ENCODE data around the gene OSBPL2.

The OSBPL2 gene

DNA sequence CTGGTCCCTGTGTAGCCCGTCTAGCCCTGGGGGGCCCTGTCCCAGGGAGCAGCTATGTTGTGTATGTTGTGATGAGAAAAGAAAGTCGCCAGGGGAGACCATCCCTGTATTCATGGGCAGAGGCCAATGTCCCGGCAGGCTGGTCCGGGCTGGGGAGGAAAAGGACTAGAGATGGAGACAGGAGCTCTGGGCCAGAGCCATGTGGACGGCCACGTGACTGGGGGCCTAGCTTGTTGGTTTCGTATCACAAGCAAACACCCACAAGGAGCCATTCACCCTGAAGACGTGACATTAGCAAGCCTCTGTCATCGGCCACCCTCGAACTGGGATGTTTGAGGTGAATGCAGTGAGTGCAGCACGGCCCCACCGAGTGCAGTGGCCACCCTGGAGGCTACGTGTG, 15.3 kb upstream of the OSBPL2 start:
- no peak for DNase-seq

DNA sequence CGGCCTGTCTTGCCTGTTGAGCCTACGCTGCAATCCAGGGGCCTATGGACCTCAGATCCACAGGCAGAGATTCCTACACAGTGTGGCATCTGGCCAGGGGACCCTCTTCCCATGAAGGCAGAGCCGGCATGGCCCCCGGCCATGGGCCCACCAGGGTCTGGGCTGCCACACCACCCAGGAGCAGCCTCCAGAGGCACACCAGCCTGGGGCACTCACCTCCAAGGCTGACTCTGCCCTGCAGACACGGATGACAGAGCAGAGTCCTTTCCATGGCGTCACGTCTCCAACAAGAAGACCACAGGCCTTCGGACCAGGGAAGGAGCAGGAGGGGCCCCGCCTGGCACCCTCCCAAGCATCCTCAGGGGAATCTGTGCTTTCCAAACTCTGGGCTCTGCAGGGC, 14.8 kb upstream of the OSBPL2 start:
- no peak for DNase-seq

DNA sequence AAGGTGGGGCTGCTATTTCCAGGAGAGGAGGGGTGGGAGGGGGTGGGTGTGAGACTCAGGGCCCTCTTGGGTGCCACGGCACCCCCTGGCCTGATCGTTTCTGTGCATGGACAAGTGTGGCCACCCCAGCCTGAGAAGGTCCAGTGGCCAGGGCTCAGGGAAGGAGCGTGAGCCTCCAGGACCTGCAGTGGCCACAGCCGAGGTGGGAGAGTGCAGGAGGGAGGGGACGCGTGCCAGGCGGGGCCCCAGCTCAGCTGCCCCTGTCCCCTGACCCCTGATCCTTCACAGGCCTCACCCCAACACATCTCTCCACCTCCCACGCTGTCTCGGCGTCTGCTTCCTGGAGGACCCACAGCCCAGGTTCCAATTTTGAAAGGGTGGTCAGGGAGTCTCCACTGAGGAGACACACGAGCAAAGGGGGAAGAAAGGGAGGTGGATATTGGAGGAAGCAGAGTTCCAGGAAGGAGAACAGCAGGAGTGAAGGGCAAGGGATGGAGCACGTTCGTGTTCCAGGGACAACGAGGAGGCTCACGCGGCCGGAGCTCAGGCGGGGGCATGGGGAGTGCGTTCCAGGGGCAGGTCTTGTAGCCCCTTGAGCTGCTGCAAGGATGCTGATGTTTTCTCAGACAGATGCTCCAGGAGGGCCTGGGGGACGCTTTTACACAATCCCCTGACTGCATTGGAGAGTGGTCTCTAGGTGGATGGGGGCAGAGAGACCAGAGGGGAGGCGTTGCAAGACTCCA, 14.0 kb upstream of the OSBPL2 start:
- no peak for DNase-seq

DNA sequence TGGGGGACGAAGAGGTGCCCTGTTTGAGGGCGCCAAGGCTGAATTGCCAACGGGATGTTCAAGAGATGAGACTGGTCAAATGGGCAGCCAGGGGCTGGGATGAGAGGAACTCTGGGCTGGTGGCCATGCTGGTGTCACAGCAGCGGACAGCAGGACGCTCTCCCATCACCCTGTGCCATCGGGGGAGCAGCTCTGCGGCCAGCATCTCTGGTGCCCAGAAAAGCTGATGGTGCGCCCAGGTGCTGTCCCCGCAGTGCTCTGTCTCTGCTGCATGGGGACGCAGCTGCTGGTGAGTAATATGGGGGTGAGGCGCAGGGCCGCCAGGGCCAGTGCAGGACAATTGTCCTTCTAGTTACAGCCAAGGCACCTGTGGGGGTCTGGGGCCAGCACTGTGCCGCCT, 13.3 kb upstream of the OSBPL2 start:
- no peak for DNase-seq

DNA sequence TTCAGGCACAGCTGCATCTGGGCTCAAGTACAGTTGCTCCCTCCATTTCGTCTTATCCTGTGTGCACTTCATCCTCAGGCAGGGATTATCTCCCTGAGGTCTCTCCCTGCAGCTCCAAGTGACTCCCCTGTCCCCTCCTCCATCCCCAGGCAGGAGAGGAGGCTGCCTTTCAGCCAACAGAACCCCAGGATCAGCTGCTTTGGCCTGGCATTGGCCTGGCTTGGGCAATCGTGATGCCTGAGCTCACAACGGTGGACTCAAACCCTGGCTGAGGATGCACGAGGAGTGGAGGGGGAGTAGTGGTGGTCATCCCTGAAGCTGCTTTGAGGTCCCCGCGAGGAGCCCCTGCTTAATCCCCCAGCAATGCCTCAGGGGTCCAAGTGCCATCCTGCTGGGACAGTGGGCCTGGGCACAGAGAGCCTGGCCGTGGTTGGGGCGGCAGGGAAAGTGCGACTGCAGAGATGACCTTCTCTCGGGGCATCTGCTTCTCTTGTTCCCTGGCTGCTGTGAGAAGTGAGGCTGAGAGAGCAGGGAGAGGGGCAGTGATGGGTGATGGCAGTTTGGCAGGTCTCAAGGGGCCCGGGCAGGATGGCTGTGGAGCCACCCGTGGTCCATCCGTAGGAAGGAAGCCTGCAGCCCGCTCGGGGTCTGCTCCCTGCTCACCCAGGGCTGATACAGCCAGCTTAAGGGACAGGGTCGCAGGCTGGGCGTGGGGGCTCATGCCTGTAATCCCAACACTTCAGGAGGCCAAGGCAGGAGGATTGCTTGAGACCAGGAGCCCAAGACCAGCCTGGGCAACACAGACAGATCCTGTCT, 12.3 kb upstream of the OSBPL2 start:
- DNase-seq: no peak

DNA sequence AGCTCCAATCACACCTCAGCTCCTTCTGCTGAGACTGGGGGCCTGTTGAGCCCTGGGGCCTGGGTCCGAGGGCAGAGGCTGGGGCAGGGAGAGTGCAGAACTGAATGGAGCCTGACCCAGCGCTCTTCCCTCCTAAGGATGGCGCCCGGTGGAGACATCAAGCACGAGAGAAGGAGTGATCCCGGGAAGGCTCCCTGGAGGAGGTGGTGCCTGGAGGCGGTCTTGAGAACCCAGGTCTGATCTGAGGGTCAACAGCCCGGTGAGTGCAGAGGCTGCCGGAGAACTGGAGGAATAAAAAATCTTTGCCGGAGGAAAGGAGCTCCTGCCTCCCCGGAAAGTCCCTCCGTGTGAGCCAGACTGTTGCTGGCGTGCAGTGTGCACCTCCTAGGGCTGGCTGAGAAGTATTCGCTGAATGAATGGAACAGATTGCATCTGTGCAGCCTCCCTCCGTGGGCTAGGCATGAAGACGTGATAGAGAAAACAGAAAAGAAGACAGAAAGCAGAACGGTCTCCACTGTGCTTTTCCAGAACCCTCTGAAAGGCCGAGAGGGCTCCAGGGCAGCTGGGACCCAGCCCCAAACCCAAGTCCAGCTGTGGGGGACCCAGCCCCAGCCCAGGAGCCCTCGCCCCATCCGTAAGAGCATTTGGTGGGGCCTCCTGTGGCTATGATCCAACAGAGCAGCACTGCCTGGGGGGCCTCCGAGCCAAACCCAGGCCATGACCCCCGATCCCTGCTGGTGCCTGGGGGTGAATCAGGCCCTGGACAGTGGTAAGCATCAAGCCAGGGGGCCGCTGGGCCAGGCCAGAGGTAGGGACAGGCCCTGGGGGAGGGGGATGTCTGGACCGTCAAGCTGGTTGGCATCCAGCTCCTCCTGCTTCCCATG, 11.4 kb upstream of the OSBPL2 start:
- DNase-seq: no peak

DNA sequence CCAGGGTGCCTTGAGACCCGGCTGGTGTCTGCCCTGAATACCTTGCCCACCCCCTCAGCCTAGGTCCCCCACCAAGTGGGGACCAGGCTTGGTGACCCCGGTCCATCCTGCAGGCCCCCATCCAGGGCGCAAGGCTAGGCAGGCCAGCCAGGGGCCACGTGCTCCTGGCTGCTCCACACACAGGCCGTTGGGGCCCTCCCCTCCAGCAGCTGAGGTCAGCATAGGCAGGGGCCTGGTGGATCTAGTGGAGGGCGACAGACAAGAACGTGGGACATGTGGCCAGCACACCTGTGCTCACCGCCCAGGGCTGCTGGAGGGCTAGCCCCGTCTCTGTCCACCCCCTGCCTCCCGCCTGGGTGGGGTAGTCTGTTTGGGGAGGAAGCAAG, 10.7 kb upstream of the OSBPL2 start:
- no peak for DNase-seq

DNA sequence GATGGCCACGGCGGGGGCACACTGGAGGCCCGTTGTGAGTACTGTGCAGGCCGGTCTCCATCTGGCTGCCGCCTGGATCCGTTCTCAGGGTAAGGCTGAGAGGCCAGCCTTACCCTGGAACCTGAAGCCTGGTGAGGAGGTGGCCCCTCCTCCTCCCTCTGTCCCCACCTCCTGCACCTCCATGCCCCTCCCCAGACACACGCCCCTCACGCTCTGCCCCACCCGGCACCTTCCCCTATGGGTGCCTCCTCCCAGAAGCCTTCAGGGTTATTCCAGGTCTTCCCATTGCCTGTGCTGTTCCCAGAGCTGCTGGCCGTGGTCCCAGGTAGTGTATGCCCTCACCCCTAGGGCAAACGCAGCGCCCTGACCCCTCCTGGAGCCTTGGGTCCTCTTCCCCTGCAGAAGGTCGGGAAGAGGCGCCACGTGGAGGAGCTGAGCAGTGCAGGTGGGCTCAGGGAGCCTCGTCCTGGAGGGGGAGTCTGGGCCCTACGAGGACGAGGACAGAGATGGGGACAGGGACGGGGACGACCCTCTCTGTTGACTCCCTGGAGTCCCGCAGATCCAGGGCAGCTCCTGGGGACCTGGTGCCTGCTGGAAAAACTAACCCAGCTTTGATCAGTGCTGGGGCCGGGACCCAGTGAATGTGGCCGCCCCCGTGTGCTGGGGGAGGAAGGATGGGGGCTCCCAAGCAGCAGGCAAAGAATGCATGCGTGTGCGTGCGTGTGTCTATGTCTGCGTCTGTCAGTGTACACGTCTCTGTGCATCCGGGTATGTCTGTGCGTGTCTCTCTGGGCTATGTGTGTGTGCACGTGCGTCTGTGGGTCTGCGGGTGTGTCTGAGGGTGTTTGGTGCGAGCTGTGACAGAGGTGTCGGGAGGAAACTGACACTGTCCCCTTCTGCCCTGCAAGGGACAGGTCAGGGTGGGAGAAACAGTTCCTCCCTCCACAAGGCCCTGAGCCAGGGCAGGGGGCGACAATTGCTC, 10.1 kb upstream of the OSBPL2 start:
- no peak for DNase-seq

DNA sequence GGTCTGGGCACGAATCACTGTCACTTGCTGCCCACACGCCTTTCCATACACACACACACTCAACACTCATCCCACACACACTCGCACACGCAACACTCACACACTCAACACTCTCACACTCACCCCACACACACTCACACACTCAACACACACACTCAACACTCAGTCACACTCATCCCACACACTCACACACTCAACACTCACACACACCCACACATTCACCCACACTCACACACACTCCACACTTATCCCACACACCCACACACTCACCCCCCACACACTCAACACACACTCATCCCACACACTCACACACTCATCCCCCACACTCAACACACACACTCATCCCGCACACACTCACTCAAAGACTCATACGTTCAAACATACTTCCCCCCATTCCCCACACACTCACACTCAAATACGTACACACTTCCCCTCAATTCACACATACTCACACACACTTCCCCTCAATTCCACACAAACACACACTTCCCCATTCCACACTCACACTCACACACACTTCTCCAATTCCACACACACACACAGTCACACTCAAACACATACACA, 9.3 kb upstream of the OSBPL2 start:
- no peak for DNase-seq

DNA sequence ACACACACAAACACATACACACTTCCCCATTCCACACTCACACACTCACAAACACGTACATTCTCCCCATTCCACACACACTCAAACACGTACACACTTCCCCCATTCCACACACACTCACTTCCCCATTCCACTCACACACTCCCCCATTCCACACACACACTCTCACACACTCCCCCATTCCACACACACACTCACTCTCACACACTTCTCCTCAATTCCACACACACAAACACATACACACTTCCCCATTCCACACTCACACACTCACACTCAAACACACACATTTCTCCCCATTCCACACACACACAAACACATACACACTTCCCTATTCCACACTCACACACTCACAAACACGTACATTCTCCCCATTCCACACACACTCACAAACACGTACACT, 8.7 kb upstream of the OSBPL2 start:
- DNase-seq: no peak

DNA sequence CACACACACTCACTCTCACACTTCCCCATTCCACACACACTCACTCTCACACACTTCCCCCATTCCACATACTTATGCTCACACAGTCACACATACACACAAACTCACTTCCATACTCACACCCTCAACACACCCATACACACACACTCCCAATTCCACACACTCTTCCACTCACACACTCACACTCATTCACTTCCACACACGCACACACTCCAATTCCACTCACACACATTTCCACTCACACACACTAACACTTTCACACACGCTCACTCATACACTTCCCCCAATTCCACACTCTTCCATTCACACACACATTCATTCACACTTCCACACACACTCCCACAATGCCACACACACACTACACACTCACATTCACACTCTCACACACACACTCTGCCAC, 8.0 kb upstream of the OSBPL2 start:
- no peak for DNase-seq

DNA sequence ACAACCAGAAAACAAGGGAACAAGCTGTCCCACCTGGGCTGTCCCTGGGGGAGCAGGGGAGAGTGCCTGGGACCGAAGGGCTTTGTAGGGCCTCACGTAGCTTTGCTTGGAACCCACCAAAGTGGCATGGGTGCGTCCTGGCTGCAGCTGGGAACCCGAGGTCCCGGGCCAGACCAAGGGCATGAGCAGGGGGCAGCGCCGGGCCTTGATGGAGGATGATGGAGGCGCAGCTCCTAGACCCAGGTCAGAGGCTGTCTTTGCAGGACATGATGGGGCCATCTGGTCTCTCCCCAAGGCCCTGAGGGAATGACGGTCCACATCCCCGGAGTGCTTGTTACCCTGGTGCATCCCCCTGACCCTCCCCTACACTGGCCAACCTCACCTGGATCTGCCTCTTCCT, 7.6 kb upstream of the OSBPL2 start:
- no peak for DNase-seq

DNA sequence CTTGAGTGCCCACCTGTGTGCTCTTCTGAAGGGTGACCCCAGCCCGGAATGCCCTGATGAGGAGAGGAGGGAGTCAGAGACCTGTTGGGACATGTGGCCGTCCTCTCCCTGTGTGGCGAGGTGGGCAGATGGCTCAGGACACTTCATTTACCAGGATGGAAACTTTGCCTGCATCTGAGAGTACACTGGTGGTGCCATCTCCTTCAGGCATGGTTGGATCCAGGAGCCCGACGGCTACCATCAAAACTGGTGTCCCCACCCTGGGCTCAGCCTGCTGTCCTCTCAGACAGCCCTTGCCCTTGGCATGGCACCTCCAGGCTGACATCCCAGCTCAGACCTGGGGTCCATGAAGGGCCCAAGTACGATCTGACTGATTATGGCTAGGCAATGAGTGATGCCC, 7.0 kb upstream of the OSBPL2 start:
- no peak for DNase-seq

DNA sequence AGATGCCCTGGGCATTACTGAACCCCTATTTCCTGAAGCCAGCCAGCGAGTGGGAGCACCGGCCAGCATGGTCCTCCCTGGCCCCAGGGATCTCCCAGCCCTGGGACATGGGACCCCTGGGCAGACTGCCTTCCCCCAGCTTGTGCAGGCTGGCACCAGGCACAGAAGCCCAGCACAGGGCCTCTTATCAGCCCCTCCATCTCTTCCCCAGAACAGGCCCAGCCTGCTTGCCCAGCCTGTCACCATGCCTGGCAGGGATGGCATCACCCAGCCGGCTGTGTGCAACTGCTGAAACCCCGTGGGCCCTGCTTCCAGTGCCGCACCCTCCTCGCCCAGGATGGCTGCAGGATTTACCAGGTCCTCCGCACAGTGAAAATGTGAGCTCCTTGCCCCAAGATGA, 6.1 kb upstream of the OSBPL2 start:
- no peak for DNase-seq

DNA sequence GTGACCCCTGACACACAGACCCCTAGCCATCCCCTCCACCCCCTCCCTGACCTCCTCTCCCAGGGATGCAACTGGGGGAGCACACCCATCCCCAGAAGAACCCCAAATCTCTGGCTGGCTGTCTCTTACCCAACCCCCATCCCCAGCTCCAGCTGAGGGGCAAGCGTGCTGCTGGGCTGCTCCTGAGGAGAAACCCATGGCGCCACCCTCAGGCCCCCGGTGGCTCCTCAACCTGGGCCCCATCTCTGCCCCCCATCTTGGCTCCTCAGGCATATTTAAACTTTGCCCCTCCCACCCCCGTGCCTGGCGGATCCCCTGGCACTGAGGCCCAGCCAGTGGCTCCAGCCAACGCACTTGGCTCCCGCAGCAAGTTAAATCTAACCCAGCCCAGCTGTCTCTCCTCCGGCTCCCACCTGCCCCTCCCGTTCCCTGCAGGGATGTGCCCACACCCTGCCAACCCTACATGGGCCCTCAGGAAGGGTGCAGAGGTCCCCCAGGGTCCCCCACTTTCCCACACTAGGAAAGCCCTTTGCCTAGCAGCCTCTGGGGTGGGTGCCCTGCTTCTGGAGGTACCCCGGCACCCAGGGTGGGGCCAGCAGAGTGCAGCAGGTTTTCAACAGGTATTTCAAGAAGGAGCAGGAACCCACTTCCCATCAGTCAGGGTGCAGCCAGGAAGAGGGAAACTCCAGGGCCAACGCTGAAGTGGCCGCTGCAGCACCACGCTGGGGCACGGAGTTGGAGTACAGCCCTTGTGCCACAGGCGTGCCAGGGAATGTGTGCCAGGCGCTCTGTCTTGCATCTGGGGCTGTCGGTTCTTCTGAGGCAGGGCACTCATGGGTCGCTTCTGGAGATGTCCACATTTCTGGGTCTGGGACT, 5.3 kb upstream of the OSBPL2 start:
- no peak for DNase-seq

DNA sequence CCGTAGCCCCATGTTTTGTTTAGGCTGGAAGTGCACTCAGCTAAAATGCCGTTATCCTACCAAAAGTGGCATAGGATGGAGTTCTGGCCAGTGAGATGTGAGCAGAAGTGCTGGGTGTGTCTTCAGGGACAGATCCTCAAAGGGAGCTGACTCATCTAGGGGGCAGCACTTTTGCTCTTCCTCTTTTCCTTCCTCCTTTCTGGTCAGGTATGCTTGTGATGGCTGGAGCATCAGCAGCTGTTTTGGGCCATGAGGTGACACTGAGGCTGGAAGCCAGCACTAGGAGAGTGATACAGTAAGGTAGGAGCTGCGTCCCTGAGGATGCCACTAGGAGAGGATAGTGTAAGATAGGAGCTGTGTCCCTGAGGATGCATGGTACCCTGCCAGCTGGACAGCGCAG, 4.6 kb upstream of the OSBPL2 start:
- DNase-seq: no peak

DNA sequence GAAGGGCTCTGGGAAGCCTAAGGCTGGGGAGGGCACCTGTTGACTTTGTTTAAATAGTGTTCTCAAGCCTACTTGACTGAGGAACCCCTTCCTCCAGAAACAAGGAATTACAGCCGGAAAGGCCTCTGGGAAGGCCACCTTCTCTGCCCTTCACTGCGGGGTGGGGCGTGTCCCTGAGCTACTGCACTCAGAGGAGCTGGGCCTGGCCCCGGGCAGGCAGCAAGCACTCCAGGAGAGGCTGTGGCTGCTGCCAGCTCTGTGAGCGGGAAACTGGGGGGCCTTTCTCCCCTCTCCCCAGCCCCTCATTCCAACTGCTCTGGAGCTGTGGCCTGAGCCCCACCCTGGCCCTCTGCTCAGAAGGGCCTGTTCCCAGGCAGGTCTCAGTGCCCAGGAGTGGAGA, 4.0 kb upstream of the OSBPL2 start:
- no peak for DNase-seq

DNA sequence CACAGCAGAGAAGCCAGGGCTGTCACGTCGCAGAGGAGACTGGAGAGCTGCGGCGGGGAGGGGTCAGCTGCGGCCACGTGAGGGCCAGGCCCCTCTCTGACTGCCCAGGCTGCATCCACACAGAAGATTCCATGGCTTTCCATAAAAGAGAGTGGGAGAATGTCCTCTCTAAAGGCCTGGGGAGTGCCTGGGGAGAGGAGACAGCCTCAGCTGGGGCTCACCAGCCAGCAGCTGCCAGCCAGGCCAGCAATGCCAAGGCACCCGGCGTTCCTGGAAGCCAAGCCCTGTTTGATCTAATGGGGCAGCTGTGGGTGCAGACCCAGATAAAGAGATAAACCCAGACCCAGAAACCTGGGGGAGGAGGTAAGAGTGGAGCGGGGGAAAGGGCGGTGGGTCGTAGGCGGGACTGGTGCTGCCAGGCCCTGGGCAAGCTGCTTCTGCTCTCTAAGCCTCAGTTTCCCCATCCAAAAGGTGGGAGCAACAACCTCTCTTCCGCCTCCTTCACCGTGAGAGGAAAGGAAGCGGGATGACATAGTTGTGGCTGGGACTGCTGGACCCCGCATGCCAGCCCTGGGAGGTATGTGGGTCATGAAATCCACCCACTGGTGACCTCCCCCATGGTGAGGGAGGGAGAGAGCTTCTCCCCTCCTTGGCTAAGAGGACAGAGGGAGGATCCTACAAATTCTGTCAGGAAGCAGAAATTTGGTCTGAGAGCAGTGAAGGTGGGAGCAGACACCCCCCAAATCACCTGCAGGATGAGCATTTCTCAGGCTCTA, 3.1 kb upstream of the OSBPL2 start:
- no peak for DNase-seq

DNA sequence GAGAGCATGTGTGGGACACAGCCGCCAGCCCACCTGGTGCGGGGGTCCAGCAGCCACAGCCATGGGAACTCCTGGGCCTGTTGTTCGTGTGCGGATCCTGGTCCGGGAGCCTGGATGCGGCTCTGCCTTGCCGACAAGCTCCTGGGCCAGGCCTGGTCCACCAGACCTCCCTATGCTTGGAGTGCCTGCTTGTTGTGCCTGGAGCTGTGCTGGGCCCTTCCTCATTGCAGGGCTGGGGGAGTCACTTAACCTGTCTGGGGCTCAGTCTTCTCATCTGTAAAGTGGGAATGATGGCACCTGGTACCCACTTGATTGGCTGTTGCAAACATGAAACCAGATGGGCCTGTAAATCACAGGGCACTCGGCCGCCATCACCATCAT, 2.6 kb upstream of the OSBPL2 start:
- DNase-seq: no peak

DNA sequence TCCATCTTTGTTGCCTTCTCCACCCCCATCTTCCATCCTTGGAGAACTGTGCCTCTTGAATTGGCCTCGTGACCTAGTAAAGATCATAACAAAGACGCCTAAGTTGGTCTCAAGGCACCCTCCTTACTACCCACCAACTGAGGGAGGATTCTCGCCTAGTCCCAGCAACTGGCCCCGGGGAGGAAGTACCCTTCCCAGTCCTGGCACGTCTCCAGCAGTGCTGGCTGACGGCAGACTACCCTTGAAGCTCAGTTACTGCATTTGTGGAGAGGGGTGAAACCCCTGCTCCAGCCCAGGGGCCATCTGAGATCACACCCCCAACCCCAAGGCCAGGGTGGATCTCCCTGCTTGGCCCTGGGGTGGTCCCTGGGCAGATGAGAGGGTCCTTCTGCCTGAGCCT, 2.1 kb upstream of the OSBPL2 start:
- DNase-seq: no peak

Measured in KG1 (cell line).